Measurements from ENCODE around the gene TUBA4A.

TUBA4A gene

DNA sequence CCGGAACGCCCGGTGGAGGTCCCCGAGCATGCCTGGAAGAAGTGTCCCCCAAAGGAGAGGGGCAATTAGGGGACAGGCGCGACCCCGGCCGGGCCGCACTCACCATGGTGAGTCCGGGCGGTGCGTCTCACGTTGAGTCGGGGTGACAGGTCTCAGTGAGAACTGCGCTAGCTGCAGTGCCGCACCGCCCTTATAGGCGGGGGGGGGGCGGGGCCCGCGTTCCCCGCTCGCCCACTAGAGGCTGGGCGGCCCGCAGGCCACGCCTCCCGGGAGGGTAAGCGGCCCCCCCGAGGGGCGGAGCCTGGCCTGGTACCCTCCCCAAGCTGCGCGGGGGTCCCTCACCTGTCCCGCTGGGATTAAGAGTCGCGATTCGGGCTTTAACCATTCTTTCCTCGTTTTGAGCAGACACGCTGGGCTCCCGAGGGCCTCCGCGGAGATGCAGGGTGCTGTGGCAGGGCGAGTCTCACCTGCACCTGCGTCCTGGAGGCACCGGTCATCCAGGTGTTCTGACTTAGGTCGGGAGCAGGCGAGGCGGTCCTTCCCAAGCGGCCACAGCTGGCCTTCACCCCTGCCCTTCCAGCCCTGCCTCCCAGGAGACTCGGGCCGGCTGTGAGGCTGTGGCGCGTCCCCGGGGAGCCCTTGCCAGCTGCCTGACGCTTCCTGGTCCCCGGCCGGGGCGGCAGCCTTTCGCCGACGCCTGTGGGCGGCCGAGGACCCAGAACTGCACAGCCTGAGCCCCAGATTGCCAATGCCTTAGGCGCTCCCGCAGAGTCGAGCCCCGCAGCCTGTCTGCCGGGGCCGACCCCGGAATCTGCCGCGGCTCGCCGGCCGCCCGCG is at the start of gene TUBA4A:
TUBA4A (minus strand) TSS at position 166 of the 837 bp plus-strand sequence; CDS start at position 106, 60 bp downstream.
- in situ Hi-C loops (cut with MboI; ENCODE audit: low sequenced_read_pairs): no loop called here

DNA sequence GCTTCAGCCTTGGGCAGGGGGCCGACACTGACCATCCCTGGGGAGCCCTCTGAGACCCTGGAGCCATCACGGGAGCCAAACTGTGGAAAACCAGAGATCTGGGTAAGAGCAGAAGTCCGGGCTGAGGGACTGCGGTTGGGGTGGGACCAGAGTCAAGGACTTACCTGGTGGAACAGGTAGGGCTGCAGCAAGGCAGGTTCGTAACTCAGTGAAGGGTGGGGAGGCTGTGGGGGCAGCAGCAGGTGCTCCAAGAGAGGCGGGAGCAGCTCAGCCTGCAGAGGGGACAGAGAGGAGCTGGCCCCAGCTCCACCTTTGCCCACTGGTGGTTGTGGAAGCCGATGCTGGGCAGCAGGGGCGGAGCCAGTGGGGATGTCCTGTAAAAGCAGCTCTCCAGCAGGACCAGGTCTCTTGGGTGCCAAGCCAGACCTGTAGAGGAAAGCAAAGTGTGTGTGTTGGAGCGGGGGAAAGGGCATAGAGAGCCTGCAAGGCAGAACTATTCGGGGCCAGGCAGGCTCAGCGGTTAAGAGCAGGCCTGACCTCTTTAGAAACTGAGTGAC is 48.8 kb upstream of the TUBA4A start:
- in situ Hi-C loops (cut with MboI; ENCODE audit: low sequenced_read_pairs): loop anchor here (25.0 kb wide), 1 partner anchor 265 kb away; the partner anchor contains the start of gene CFAP65

DNA sequence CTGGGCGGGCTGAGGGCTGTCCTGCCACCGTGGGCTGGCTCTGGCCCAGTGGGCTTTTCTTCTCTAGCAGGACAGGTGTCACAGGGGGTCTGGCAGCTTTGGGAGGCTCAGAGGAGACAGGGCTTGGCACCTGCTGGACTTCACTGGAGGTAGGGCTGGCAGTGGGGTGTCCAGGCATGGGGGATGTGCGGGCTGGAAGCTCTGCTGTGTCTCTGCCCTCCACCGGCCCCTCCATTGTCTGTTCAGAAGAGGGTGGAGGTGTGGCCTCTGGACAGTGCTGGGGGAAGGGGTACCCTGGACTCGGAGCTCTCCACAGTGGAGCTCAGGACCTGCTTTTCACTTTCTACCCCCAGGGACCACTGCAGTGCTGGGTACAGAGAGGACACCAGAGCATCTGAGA is 46.3 kb upstream of the TUBA4A start:
- in situ Hi-C loops (cut with MboI; ENCODE audit: low sequenced_read_pairs): loop anchor here (25.0 kb wide), 1 partner anchor 263 kb away; the partner anchor contains the start of gene CFAP65

DNA sequence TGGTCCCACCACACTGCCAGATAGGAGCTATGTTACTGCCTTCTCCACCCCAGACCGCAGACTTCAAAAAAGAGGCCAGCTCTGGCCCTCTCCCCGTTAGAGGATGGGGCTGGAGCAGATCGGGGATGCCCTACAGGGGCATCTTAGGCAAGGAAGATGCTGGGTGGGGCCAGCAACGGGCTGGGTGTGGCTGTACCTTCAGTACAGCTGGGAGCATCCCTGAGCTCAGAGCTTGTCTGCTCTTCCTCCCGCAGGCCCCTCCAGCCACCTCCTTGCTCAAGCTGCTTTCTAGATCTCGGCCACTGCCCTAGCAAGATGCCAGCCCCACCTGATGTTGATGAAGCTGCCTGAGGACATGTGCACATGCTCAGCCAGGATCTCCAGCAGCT is 45.6 kb upstream of the TUBA4A start:
- in situ Hi-C loops (cut with MboI; ENCODE audit: low sequenced_read_pairs): no loop called here

DNA sequence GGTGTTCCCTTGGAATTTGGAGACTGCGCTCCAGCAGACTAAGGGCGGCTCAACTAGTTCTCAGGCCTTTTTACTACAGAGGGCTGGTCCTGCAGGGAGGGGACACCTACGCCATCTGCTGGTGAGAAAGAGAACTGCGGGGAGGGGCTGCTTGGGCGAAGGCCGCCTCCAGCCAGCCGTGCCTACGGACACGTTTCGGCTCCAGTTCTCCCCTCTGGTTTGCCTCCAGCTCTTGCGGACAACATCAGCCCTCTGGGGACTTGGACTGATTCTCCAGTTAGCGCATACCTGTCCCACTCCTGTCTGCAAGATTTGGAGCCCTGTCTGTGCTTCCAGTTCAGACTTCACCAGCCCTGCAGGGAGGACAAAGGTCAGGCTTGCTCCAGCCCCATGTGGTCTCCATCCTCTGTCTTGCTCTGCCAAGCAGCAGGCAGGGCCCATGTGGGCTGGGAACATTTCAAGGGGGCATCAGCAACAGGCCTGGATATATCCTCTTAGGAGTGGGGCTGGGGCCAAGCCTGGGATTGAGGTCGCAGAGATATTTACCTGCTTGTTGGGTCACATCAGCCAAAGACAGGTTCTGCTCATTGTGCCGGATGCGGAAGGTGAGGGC is 45.1 kb upstream of the TUBA4A start:
- in situ Hi-C loops (cut with MboI; ENCODE audit: low sequenced_read_pairs): no loop called here

DNA sequence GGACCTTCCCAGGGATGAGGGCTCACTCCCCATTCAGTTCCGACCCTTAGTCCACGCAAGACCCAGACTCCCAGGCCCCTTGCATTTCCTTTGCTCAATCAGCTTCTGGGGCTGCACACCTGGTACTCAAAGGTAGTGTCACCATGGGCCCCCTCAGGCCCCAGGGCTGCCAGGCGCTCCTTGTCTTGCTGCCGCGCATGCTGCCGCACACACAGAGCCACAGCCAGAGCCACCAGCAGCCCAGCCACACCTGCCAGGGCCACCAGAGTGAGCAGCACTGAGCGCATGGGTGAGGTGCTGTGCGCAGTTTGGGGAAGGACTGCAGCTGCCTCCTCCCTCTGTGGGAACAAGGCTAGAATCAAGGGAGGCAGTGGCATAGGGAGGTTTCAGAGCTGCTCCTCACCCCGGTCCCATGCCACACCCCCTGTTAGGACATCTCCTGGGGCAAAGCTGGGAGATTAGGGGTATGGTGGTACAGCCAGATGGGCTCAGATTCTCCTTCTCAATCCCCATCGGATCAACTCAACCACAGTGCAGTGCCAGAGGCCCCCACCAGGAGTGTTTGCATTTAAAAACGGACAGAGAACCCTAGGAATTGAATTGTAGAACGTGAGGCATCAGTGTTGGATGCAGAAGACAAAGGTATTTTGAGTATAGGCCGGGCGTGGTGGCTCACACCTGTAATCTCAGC is 44.2 kb upstream of the TUBA4A start:
- in situ Hi-C loops (cut with MboI; ENCODE audit: low sequenced_read_pairs): no loop called here

DNA sequence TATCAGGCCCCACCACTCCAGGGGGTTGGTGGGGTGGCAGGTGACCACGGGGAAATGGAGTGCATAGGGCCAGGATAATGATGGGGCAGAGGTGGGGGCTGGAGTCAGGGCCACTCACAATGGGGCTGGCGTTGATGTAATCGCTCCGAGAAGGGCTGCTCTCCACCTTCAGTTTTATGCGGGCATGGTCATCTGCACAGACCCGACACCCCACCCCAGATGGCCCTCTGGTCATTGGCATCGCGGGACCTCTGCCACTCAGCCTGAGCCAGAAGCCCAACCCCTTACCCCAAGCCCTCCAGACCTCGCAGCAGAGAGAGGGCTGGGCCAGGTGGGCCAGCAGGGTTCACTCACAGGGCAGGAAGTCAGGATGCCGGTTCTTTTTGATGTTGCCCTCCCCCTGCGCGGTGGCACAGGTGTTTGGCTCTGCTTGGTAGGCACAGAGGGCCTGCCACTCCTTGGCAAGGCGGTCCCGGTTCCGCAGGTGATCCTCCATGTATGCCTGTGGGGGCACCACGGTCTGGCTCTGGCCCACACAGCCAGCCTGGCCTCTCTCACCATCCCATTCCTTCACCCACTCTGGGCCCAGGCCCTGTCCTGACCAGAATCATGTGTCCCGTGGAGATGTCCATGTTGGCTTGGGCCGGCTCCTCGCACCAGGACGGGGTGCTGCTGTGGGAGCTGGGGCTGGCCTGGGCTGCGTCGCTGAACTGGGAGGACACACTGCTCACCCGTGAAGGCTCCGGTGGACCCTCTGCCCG is 43.1 kb upstream of the TUBA4A start:
- in situ Hi-C loops (cut with MboI; ENCODE audit: low sequenced_read_pairs): no loop called here

DNA sequence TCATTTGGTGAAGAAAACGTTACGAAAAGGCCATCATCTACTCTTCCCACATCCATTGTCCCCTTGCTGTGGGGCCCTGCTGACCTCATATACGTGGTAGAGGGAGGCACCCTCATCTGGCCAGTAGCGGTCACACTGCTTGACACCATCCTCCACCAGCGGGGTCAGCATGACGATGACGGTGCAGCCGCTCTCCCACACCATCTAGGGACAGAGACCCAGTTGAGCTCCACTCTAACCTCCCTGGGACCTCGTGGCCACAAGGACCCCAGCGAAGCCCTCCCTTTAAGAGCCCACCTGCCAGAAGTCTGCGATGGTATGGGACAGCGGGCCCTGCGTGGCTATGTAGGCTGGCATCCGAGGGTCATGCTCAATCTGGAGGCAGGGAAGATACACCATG is 42.4 kb upstream of the TUBA4A start:
- in situ Hi-C loops (cut with MboI; ENCODE audit: low sequenced_read_pairs): no loop called here

DNA sequence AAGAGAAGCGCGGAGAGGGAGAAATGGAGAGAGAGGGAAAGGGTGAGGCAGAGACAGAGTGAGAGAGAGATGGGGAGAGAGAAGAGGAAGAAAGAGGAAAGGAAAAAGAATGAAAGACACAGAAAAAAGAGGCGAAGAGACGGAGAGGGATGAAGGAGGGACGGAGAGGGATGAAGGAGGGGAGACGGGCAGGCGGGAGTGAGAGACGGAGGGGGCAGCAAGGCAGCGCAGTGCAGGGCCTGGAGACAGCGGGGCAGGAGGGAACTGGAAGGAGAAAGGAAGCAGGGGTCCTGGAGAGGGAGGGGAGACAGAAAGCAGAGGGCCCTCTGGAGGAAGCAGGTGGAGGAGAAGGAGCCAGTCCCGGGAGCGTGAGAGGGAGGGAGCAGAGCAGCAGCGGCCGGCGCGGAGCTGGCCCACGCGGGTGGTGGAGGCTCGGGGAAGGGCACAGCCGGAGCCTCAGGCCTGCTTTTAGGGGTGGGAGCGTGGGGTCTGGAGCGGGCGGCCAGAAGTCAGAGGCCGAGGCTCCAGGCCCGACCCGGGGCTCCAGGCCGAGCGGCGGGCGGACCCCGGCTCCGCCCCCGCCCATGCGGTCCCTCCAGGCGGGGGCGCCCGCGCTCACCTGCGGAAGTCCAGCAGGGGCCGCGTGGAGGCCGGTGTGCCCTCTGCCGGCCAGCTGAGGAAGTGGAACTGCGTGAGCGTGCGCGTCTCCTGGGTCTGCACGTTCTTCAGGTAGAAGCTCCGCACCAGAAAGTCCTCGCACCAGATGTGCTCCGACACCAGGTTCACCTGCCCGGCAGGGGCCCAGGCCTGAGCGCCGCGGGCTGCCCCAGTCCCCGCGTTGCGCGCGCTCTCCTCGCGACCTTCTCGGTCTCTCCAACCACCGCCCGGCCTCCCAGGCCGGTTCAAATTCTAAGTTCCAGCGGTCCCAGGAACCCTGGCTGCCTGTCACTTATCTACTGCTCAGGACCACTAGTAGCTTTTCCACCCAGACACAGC is 40.9 kb upstream of the TUBA4A start:
- in situ Hi-C loops (cut with MboI; ENCODE audit: low sequenced_read_pairs): no loop called here

DNA sequence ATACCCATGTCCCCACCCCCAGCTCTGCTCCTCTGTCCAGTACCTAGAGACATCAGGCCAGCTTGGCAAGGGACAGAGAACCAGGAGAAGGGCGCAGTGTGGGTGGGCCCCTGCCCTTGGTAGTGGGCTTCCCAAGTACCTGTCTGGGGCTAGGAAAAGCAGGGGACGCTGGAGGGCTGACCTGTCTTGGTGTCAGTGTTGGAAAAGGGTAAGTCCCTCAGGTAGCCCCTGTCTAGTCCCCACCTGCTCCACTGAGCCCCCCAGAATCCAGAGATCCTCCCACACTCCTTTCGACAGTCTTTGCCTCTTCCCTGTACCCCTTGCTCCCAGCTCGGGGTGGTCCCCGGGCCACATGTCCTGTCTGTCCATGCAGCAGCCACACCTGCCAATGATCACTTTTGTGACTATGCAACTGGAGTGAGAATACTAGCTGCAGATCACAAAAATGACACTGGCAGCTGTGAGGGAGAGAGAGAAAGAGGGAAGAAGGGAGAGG is 40.1 kb upstream of the TUBA4A start:
- in situ Hi-C loops (cut with MboI; ENCODE audit: low sequenced_read_pairs): no loop called here

DNA sequence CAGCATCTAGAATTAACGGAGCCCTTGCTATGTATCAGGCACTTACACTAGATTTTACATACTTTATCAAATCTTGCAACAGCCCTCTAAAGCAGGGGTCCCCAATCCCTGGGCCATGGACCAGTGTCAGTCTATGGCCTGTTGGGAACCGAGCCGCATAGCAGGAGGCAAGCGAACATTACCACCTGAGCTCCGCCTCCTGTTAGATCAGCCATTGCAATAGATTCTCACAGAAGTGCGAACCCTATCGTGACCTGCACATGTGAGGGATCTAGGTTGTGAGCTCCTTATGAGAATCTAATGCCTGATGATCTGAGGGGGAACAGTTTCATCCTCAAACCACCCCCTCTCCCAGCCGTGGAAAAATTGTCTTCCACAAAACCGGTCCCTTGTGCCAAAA is 38.9 kb upstream of the TUBA4A start:
- in situ Hi-C loops (cut with MboI; ENCODE audit: low sequenced_read_pairs): no loop called here

DNA sequence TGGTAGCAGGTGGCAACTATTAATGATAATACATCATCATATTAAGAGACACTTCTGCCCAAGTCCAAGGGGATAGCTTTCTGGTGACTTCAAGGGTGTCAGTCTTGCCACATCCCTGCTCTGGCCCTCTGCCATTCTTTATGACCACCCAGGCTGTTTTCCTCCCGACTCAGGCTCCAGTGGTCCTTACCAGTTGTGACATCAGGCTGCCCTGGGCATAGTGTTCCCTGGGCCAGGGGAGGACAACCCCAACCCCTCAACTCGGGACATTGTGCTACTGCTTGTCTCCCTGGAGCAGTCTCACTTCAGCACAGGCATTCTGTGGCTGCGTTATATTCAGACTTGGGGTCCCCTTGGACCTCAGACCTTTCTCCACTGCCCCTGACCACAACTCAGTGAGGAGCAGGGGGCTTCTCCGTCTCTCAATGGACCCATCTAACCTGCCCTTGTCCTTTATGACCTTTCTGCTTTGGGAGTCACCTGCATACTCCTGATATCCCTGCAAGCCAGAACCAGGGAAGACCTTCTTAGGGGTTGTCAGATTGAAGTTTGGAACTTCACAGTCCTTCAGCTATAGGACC is 38.3 kb upstream of the TUBA4A start:
- in situ Hi-C loops (cut with MboI; ENCODE audit: low sequenced_read_pairs): no loop called here

DNA sequence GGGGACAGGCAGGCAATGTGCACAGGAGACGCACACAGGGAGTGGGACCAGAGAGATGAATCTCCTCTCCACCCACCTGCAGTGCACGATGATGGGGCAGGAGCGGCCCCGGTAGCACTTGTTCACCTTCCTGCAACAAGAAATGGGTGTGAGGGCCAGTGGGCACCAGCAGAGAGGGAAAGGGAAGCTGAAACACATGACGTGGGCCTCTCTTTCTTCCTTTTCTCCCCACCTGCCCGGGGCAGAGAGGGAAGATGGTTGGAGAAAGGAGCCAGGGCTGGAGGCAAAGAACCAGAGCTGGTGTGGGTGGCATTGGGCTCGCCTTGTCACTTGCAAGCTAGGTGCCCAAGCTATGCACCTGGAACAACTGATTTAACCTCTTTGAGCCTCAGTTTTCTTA is 37.7 kb upstream of the TUBA4A start:
- in situ Hi-C loops (cut with MboI; ENCODE audit: low sequenced_read_pairs): no loop called here

DNA sequence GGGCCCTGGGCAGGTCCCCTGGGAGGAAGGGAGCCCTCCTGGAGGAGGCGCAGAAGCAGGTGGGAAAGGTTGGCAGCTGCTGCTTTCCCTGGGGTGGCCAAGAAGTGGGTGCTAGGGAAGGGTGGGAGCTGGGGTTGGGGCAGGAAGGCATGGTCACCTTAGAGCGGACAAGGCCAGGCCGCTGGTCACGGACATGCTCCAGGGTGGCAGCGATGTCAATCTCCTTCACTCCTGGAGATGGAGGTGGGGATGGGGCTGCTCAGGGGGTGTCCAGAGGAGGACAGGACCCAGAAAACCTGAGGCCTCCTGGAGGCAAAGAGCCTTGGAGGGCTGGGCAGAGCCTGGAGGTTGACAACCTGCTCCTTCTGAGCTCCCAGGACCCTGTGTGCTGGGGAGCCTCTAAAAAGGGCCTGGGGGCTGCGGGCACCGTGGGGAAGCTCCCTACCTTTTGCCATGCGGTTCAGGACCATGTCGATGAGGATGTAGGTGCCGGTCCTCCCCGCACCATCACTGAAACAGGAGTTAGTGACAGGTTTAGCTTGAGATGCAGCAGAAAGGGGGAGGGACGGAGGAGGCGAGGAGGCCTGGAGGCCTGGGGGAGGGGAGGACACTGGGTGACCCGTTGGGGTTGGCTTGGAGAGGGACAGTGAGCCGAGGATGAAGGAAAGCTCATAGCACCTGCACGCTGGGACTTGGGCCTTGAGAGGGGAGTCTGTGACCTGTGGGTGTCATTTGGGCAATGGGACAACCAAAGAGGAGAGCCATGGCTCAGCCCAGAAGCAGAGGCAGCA is 36.9 kb upstream of the TUBA4A start:
- in situ Hi-C loops (cut with MboI; ENCODE audit: low sequenced_read_pairs): no loop called here

DNA sequence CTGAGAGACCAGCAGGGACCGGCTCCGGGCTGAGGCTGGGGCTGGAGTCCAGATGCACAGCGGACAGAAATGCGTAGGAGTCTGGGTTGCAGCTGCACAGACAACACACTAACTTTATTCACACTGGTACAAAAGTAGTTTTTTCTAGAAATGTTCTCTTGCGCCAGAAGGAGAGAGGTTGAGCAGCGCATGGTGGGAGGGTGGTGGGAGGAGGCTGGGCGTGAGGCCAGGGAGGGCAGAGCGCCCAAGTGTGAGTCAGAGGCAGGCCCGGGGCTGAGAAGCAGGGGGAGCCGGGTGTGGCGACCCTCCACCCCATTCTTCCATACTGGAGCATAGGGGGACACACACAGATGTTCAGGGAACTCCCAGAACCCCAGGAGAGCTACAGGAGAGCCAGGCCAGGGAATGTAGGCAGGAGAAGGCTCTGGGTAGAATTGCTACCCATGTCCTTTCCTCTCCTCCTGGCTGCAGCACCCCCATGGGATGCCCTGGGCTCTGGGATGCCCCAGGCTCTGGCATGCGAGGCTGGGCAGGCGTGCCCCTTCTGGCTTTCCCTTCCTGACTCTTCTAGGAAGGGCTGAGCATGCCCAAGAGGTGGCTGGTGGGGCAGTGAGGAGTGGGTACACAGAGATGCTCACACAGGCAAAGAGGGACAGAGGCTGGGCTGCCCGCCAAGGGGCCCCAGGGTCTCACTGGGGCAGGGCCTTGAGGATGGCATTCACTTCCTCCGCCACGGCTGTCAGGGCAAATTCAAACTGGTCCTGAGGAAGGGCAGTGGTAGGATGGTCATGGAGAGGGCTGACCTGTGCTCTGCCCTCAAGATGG is 36.0 kb upstream of the TUBA4A start:
- in situ Hi-C loops (cut with MboI; ENCODE audit: low sequenced_read_pairs): no loop called here

DNA sequence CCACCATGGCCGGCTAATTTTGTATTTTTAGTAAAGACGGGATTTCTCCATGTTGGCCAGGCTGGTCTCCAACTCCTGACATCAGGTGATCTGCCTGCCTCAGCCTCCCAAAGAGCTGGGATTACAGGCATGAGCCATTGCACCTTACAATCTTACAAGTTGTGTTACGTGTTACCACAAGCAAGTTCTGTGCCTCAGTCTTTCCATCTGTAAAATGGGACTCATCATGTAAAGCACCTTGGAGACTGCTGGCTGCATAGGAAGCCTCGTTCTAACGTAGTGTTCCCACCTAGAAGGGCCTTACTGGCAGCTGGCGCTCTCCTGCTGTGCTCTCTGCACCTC is 35.4 kb upstream of the TUBA4A start:
- in situ Hi-C loops (cut with MboI; ENCODE audit: low sequenced_read_pairs): no loop called here

DNA sequence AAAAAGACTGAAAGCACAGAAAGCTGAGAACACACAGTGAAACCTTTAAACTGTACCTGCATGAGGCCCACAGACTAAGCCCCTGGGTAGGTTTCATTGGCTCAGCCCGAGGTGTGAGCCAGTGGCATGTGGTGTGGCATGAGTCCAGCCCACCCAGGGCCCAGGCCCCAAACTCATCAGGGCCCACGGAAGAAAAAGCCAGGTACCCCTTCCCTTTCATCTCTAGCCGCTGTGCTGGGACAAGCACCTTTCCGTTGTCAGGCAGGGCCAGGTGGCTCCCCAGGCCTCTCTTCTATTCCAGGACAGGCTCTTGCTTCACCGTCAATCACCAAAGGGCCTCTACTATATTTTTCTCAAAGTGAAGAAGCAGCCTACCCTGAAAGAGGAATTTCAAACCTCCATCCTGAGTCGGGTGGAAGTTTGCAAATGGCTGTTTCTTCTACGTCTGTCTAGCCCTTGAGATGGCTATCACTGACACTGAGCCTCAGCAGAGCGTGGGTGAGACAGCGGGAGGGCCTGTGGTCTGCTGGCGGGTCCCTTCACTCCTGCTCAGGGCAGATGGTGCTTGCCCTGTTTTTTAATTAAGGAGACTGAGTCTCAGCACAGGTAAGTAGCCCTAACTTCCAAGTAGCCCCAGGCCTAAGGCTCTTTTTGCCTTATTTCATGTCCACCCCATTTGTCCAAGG is 34.0 kb upstream of the TUBA4A start:
- in situ Hi-C loops (cut with MboI; ENCODE audit: low sequenced_read_pairs): no loop called here

Measured in HL-60/S4 treated with retinoic acid at 250 ng/mL for 4 days and 3 days (cell line).